Osteocyte (in vitro differentiated cells): ENCODE data around the gene SPNS3. TPM values are rescaled to one million over a fixed set of nuclear protein-coding genes. Genes with fewer than 3 reads are reported as not detected.

Experiments
- DNase-seq: peaks from one replicate; pipeline ENCODE4 v3.0.0; 2021; ENCODE audit warnings: mixed read lengths; ENCODE audit not compliant: unreplicated experiment; ENCODE audit errors: extremely low spot score
- H3K27ac Mint-ChIP-seq: one replicate; pipeline ENCODE4 v1.8.0; 2021; ENCODE audit warnings: mild to moderate bottlenecking, mixed read lengths; ENCODE audit not compliant: unreplicated experiment
- H3K27me3 Mint-ChIP-seq: one replicate; pipeline ENCODE4 v1.8.0; 2021; ENCODE audit warnings: mixed read lengths; ENCODE audit not compliant: unreplicated experiment
- H3K36me3 Mint-ChIP-seq: one replicate; pipeline ENCODE4 v1.8.0; 2021; ENCODE audit warnings: mixed read lengths; ENCODE audit not compliant: unreplicated experiment
- H3K4me1 Mint-ChIP-seq: one replicate; pipeline ENCODE4 v1.8.0; 2021; ENCODE audit warnings: mixed read lengths; ENCODE audit not compliant: unreplicated experiment
- H3K4me3 Mint-ChIP-seq: one replicate; pipeline ENCODE4 v1.8.0; 2021; ENCODE audit warnings: mild to moderate bottlenecking, moderate library complexity, mixed read lengths; ENCODE audit not compliant: unreplicated experiment
- H3K9me3 Mint-ChIP-seq: one replicate; pipeline ENCODE4 v1.8.0; 2021; ENCODE audit warnings: mixed read lengths; ENCODE audit not compliant: unreplicated experiment
- CTCF ChIP-seq: fragments of 200-600 bp; sonication (generic); IDR thresholded peaks from 2 replicates; pipeline ENCODE4 v1.5.0; 2021; ENCODE audit warnings: antibody characterized with exemption, mild to moderate bottlenecking, moderate library complexity
- total RNA-seq: library from RNA; stranded (reverse); gene quantifications from 2 replicates; pipeline ENCODE4 v1.2.1, GENCODE V29; 2021

SPNS3 gene
- total RNA-seq, 1 donor from 2014 or later, result not detected

- peaks cover 21% of the 10 kb centered on the region for H3K27me3 Mint-ChIP-seq
- no peak overlapping the region for H3K4me3 Mint-ChIP-seq
- no peaks in the 10 kb centered on the region for H3K36me3 Mint-ChIP-seq
- no peaks in the 10 kb centered on the region for H3K4me1 Mint-ChIP-seq
- TF ChIP-seq CTCF, result no peak
- H3K9me3 Mint-ChIP-seq, result no peaks in the 10 kb centered on the region
- H3K27ac Mint-ChIP-seq, result no peak overlapping the region
- no peak for DNase-seq
These were observed 76.3 kb downstream of the SPNS3 start for GRCh38 chr17:4509923-4510617.

- H3K27me3 Mint-ChIP-seq, result peaks cover 21% of the 10 kb centered on the region
- no peak overlapping the region for H3K4me3 Mint-ChIP-seq
- DNase-seq, result no peak
- H3K36me3 Mint-ChIP-seq, result no peaks in the 10 kb centered on the region
- H3K4me1 Mint-ChIP-seq, result no peaks in the 10 kb centered on the region
- TF ChIP-seq CTCF, result no peak
- no peaks in the 10 kb centered on the region for H3K9me3 Mint-ChIP-seq
- no peak overlapping the region for H3K27ac Mint-ChIP-seq
These were observed 76.8 kb downstream of the SPNS3 start for GRCh38 chr17:4510618-4510941.

- Mint-ChIP-seq H3K9me3 (no peaks in the 10 kb centered on the region), H3K27ac (no peak overlapping the region), H3K27me3 (peaks cover 21% of the 10 kb centered on the region), H3K4me3 (no peak overlapping the region), H3K4me1 (no peaks in the 10 kb centered on the region), H3K36me3 (no peaks in the 10 kb centered on the region)
- DNase-seq, result no peak
- no peak for TF ChIP-seq CTCF
These were observed 77.6 kb downstream of the SPNS3 start for GRCh38 chr17:4511199-4511932.

GRCh38 chr17:4512156-4513112 lies 78.7 kb downstream of the SPNS3 start:
- Mint-ChIP-seq H3K9me3 (no peaks in the 10 kb centered on the region), H3K4me3 (no peak overlapping the region), H3K27ac (no peak overlapping the region), H3K27me3 (peaks cover 21% of the 10 kb centered on the region), H3K4me1 (no peaks in the 10 kb centered on the region), H3K36me3 (no peaks in the 10 kb centered on the region)
- no peak for DNase-seq
- TF ChIP-seq CTCF, result no peak
